A673 (cell line): ENCODE data around the gene RASL12.

Source experiments
- CTCF ChIP-seq: fragments of 300-800, 200-600 bp; sonication (generic); conservative IDR thresholded peaks from 2 replicates; pipeline ENCODE4 v1.5.1; 2017; ENCODE audit warnings: low read depth, mild to moderate bottlenecking, antibody characterized with exemption, low read length, moderate library complexity, mixed read lengths
- EZH2 ChIP-seq: fragments of 200-600 bp; sonication (generic); IDR thresholded peaks from 2 replicates; pipeline ENCODE4 v1.6.1; 2017; ENCODE audit warnings: borderline replicate concordance, low read depth, mild to moderate bottlenecking, mixed read lengths, antibody characterized with exemption, low read length; ENCODE audit not compliant: poor library complexity, severe bottlenecking

GRCh38 chr15:65085990-65086679 lies 18.3 kb upstream of the RASL12 start:
- peak; percentile 20; the same call in 1 of the 2 replicates for TF ChIP-seq CTCF
- no peak for TF ChIP-seq EZH2
